HEK293T (cell line): ENCODE results near the gene CACNA1S.

Experiments used
- ARNT ChIP-seq: fragments of 450-650 bp; IDR thresholded peaks from 2 replicates; pipeline ENCODE4 v1.6.1; 2017; ENCODE audit warnings: mild to moderate bottlenecking
- CTBP1 ChIP-seq: fragments of 450-650 bp; IDR thresholded peaks from 2 replicates; pipeline ENCODE4 v1.6.1; 2016; ENCODE audit warnings: borderline replicate concordance
- ELF4 ChIP-seq: fragments of 450-650 bp; IDR thresholded peaks from 2 replicates; pipeline ENCODE4 v1.6.1; 2017; ENCODE audit warnings: antibody characterized with exemption
- FOXA1 ChIP-seq: fragments of 450-650 bp; IDR thresholded peaks from 2 replicates; pipeline ENCODE4 v1.6.1; 2016; ENCODE audit warnings: mild to moderate bottlenecking
- FOXK2 ChIP-seq: fragments of 450-650 bp; IDR thresholded peaks from 2 replicates; pipeline ENCODE4 v1.6.1; 2016; ENCODE audit warnings: mild to moderate bottlenecking
- FOXM1 ChIP-seq: fragments of 450-650 bp; IDR thresholded peaks from 2 replicates; pipeline ENCODE4 v1.6.1; 2017; ENCODE audit warnings: mild to moderate bottlenecking, borderline replicate concordance
- HDGF ChIP-seq: fragments of 450-650 bp; IDR thresholded peaks from 2 replicates; pipeline ENCODE4 v1.6.1; 2017; ENCODE audit warnings: antibody characterized with exemption, borderline replicate concordance
- LEF1 ChIP-seq: fragments of 450-650 bp; IDR thresholded peaks from 2 replicates; pipeline ENCODE4 v1.6.1; 2017; ENCODE audit warnings: mild to moderate bottlenecking, borderline replicate concordance
- NFRKB ChIP-seq: fragments of 450-650 bp; IDR thresholded peaks from 2 replicates; pipeline ENCODE4 v1.6.1; 2016; ENCODE audit warnings: mild to moderate bottlenecking, moderate library complexity
- PKNOX1 ChIP-seq: fragments of 450-650 bp; IDR thresholded peaks from 2 replicates; pipeline ENCODE4 v1.6.1; 2016
- SP1 ChIP-seq: fragments of 450-650 bp; IDR thresholded peaks from 2 replicates; pipeline ENCODE4 v1.6.1; 2017
- SUZ12 ChIP-seq: fragments of 450-650 bp; IDR thresholded peaks from 2 replicates; pipeline ENCODE4 v1.6.1; 2016; ENCODE audit warnings: mild to moderate bottlenecking
- TARDBP ChIP-seq: fragments of 450-650 bp; IDR thresholded peaks from 2 replicates; pipeline ENCODE4 v1.6.1; 2016
- ZNF384 ChIP-seq: fragments of 450-650 bp; IDR thresholded peaks from 2 replicates; pipeline ENCODE4 v1.6.1; 2016

GRCh38 chr1:201084295-201084694 is 27.9 kb downstream of the CACNA1S start:
- TF ChIP-seq TARDBP = no peak
- TF ChIP-seq FOXM1 = no peak
- TF ChIP-seq ELF4 = no peak
- no peak for TF ChIP-seq SUZ12
- no peak for TF ChIP-seq HDGF
- no peak for TF ChIP-seq ARNT
- TF ChIP-seq LEF1 = no peak
- TF ChIP-seq PKNOX1 = no peak
- no peak for TF ChIP-seq CTBP1
- no peak for TF ChIP-seq SP1
- no peak for TF ChIP-seq ZNF384
- no peak for TF ChIP-seq NFRKB
- no peak for TF ChIP-seq FOXA1
- TF ChIP-seq FOXK2 = no peak
